Measurements from ENCODE around the gene IL12RB1.

- TF ChIP-seq CTCF (conservative IDR thresholded peaks at IDR 0.05 in 1 of 2, IDR thresholded peaks at IDR 0.05 in 1 of 2; ENCODE audit: low read depth in 1 of 2, low read length in 2 of 2) (no peak), EZH2 (IDR thresholded peaks at IDR 0.05; ENCODE audit: low read length, missing control alignments) (no peak)
Measured at GRCh38 chr19:18130523-18131242, 43.9 kb upstream of the IL12RB1 start.

Measured in fibroblast of lung (primary cell).